NCI-H2196 treated with DMSO at 0.1 percent for 48 hours (cell line): ENCODE results near the gene GPX6.
"Not testable (repeated sequence)": the region's sequence is repeated elsewhere in the genome, so short reads cannot be mapped to it uniquely, and the experiment has no call there.

Experiments
- DNase-seq: peaks from one replicate; lab custom pipeline; 2025; ENCODE audit not compliant: unreplicated experiment; lab: John Stamatoyannopoulos, UW

Gene GPX6

DNA sequence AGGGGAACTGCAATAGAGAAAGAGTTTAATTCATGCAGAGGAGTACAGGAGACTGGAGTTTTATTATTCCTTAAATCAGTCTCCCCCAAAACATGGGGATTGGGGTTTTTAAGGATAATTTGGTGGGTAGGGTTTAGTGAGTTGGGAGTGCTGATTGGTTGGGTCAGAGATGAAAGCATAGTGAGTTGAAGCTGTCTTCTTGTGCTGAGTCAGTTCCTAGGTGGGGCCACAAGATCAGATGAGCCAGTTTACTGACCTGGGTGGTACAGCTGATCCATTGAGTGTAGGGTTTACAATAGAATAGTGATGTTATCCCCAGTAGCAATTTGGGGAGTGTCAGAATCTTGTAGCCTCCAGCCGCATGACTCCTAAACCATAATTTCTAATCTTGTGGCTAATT is 29.1 kb downstream of the GPX6 start:
- DNase-seq, result no peak

- DNase-seq, result no peak
Observed at GRCh38 chr6:28485482-28485881, 30.1 kb downstream of the GPX6 start.

DNA sequence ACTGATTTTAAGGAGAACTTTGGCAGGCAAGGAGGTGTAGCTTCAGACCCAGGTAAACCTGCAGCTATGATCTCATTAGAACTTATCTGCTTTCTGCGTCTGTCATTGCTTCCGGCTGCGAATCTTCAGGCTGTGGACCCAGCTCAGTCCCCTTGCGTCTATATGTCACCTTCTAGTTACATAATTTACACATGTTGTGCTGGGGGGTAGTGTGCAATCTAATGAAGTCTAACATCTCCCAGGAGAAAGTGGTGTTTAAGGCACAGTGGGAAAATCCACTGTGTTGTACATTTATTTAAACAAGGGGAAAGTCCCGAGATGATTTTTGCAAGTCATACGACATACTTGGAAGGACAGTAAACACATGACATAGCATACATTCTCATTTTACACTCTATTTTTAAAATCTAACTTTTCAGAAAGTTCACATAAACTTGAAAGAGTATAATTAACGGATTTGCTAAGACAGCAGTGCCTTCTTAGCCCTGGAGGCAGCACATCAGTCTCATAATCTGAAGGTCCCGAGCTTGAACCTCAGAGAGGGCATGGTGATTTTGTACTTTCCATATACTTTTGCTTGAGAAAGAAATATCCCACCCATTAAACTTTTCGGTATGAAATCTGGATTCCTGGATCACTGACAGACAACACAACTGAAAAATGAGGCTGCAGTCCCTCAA is 35.2 kb downstream of the GPX6 start:
- no peak for DNase-seq

DNA sequence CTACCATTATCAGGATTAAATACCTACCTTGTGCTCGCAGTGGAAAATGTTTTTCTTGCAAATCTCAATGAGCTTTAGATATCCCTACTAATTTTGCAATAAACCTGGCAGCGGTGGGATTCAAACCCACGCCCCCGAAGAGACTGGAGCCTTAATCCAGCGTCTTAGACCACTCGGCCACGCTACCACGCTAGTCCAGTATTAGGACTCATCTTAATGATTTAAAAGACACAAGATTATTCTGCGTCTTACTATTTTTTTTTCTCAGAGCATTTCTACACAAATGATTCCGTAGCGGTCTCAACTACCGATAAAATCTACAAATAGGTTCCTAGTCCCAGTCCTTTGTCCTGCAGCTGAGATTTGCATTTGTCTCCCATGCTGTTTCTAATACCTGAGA is 37.1 kb downstream of the GPX6 start:
- DNase-seq, result no peak

DNA sequence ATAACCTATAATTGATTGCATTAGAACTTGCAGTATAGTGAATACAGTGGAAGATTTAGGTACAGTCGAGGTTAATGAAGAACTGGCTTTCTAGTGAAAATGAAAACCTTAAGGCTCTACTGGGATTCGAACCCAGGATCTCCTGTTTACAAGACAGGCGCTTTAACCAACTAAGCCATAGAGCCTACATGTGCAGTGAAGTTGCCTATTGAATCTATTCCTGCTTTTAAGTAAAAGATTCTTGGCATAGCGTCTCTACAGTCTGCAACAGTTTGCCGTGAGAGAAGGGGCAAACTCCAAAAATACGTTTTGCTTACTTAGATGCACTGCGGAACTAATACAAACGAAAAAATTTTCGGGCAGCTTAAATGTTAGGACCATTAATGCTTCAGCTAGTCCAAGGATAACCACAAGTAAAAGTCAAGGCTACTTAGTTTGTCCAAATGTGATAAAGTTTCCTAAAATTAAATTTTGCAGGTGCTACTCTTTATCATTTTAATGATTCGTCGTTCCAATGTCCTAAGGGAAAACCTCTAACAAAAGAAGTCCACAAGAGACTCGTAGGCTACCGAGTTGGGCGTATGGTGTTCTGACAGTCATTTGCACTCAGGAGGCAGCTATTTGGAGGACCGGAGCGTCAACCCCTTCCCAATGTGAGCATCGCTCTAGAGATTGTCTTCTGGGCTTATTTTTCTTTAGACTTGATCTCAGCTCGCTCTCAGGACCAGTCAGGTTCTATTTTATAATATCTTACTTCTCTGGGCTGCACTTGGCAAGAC is 41.0 kb downstream of the GPX6 start:
- no peak for DNase-seq

- DNase-seq, result not testable (repeated sequence)
Observed at GRCh38 chr6:28469153-28469745, 46.3 kb downstream of the GPX6 start.

DNA sequence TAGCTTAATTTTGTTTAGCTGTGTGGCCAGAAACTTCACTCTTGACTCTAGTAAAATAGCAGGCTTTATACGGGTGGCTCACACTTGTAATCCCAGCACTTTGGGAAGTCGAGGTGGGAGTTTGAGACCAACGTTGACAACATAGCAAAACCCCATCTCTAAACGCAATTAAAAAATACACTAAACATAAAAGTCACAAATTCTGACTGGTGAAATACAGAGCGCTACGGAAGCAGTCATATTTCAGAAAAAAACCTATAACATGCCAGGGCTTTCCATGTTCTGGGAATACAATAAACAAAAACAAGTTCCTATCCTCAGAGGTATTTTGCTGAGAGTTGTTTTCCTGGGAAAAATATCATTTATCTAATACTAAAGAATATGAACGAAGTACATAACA is 47.5 kb downstream of the GPX6 start:
- no peak for DNase-seq

GRCh38 chr6:28462401-28462800 is 53.2 kb downstream of the GPX6 start:
- no peak for DNase-seq

DNA sequence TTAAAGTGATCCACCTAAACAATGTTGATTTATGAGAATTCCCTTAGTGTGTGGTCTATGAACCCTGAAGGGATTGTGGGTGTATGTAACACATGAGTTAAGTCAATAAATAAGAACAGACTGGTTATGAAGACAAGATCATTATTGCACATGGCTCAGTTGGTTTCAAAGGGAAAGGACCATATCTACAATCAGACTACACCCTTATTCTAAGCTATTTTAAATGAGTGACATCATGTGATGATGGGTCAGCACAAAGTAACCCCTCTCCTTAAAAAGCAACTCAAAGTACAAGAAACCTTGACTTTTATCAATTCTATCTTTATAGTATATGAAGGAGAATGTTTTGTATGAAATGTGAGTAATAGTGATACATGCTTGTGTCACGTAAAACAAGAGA is 57.0 kb downstream of the GPX6 start:
- no peak for DNase-seq
